OCI-LY7 (cell line): Measurements from ENCODE around the gene MGMT.

Experiments
- CTCF ChIP-seq: fragments of 200-600 bp; sonication (generic); conservative IDR thresholded peaks from 2 replicates; pipeline ENCODE4 v1.5.1; 2014; ENCODE audit warnings: mild to moderate bottlenecking, antibody characterized with exemption, low read length, moderate library complexity, mixed read lengths
- EZH2phosphoT487 ChIP-seq: fragments of 200-600 bp; sonication (generic); IDR thresholded peaks from 2 replicates; pipeline ENCODE4 v1.6.1; 2018; ENCODE audit warnings: low read depth, borderline replicate concordance, mild to moderate bottlenecking, mixed run types, antibody characterized with exemption, low read length, moderate library complexity, mixed read lengths

GRCh38 chr10:129617768-129618167 lies 150.7 kb downstream of the MGMT start:
- no peak for TF ChIP-seq CTCF
- no peak for TF ChIP-seq EZH2phosphoT487
